ENCODE results near the gene PTS. TPM values are rescaled to one million over a fixed set of nuclear protein-coding genes. Genes with fewer than 3 reads are reported as not detected.

Gene PTS
- total RNA-seq, 3 donors from 2014 or later, result 27.4 to 29.5 (median 27.7) TPM

GRCh38 chr11:112266410-112266778 is 40.2 kb downstream of the PTS start:
- ATAC-seq, result no peak
- H3K4me1 ChIP-seq (ENCODE audit: low read depth), result peaks cover 10% of the 10 kb centered on the region
- intact Hi-C loops (cut with DNase I, micrococcal nuclease), result no loop called here
- no peaks in the 10 kb centered on the region for H3K9me3 ChIP-seq
- no peaks in the 10 kb centered on the region for H3K36me3 ChIP-seq (ENCODE audit: low read depth)
- no peak overlapping the region for H3K4me3 ChIP-seq
- no peak for DNase-seq
- TF ChIP-seq CTCF (IDR thresholded peaks at IDR 0.05), result no peak

GRCh38 chr11:112267188-112267591 is 41.0 kb downstream of the PTS start:
- Histone ChIP-seq H3K4me1 (ENCODE audit: low read depth) (peaks cover 10% of the 10 kb centered on the region), H3K9me3 (no peaks in the 10 kb centered on the region), H3K36me3 (ENCODE audit: low read depth) (no peaks in the 10 kb centered on the region), H3K4me3 (no peak overlapping the region)
- TF ChIP-seq CTCF (IDR thresholded peaks at IDR 0.05), result no peak
- intact Hi-C loops (cut with DNase I, micrococcal nuclease), result no loop called here
- no peak for ATAC-seq
- DNase-seq, result no peak

GRCh38 chr11:112268406-112268805 is 42.2 kb downstream of the PTS start:
- Histone ChIP-seq H3K4me1 (ENCODE audit: low read depth) (peaks cover 10% of the 10 kb centered on the region), H3K9me3 (no peaks in the 10 kb centered on the region), H3K36me3 (ENCODE audit: low read depth) (no peaks in the 10 kb centered on the region), H3K4me3 (no peak overlapping the region)
- no peak for DNase-seq
- no peak for ATAC-seq
- TF ChIP-seq CTCF (IDR thresholded peaks at IDR 0.05), result no peak
- intact Hi-C loops (cut with DNase I, micrococcal nuclease), result no loop called here

- Histone ChIP-seq H3K4me3 (no peak overlapping the region), H3K36me3 (ENCODE audit: low read depth) (no peaks in the 10 kb centered on the region), H3K9me3 (no peaks in the 10 kb centered on the region), H3K4me1 (ENCODE audit: low read depth) (peaks cover 10% of the 10 kb centered on the region)
- DNase-seq (no peak), ATAC-seq (no peak)
- intact Hi-C loops (cut with DNase I, micrococcal nuclease), result no loop called here
- no peak for TF ChIP-seq CTCF (IDR thresholded peaks at IDR 0.05)
Measured at GRCh38 chr11:112269139-112269538, 42.9 kb downstream of the PTS start.

GRCh38 chr11:112270551-112271180 is 44.4 kb downstream of the PTS start:
- Histone ChIP-seq H3K9me3 (no peaks in the 10 kb centered on the region), H3K4me3 (no peak overlapping the region), H3K4me1 (ENCODE audit: low read depth) (peaks cover 1% of the 10 kb centered on the region), H3K36me3 (ENCODE audit: low read depth) (no peaks in the 10 kb centered on the region)
- peak; percentile 34 for ATAC-seq
- peak in 1 of 3 donors; percentile 42 for DNase-seq
- no peak for TF ChIP-seq CTCF (IDR thresholded peaks at IDR 0.05)
- intact Hi-C loops (cut with DNase I, micrococcal nuclease), result no loop called here

- intact Hi-C loops (cut with DNase I, micrococcal nuclease), result no loop called here
- ATAC-seq, result no peak
- DNase-seq, result no peak
- H3K4me3 ChIP-seq, result no peak overlapping the region
- no peaks in the 10 kb centered on the region for H3K36me3 ChIP-seq (ENCODE audit: low read depth)
- no peaks in the 10 kb centered on the region for H3K4me1 ChIP-seq (ENCODE audit: low read depth)
- no peaks in the 10 kb centered on the region for H3K9me3 ChIP-seq
- TF ChIP-seq CTCF (IDR thresholded peaks at IDR 0.05), result no peak
Measured at GRCh38 chr11:112271242-112271641, 45.0 kb downstream of the PTS start.

Data from mucosa of descending colon (tissue), 3 donors.